Transverse colon (tissue), 4 donors: ENCODE data around the gene PROM1. TPM values are rescaled to one million over a fixed set of nuclear protein-coding genes. Genes with fewer than 3 reads are reported as not detected.

Experiments used
- DNase-seq: peaks from one replicate; pipeline ENCODE4 v3.0.0-alpha.2; 2019
- H3K27ac ChIP-seq, 4 donors: fragments of 200-600 bp; sonication (generic); 2 replicates each; pipeline ENCODE4 v1.5.1; 2016 to 2018; ENCODE audit warnings: inconsistent platforms in 4 of 4
- H3K27me3 ChIP-seq: fragments of 200-600 bp; sonication (generic); 2 replicates; pipeline ENCODE4 v1.5.1; 2017; ENCODE audit warnings: inconsistent platforms
- H3K36me3 ChIP-seq, 4 donors: fragments of 200-600 bp; sonication (generic); 2 replicates each; pipeline ENCODE4 v1.5.1; 2017 to 2019; ENCODE audit warnings: inconsistent platforms in 4 of 4
- H3K4me1 ChIP-seq, 4 donors: fragments of 200-600 bp; sonication (generic); 2 replicates each; pipeline ENCODE4 v1.5.1; 2017 to 2020; ENCODE audit warnings: inconsistent platforms in 4 of 4
- H3K4me3 ChIP-seq, 4 donors: fragments of 200-600 bp; sonication (generic); 1 replicate in 1 of 4; 2 replicates in 3 of 4; pipeline versions ENCODE4 v1.5.1 to v1.6.1; 2017 to 2019; ENCODE audit warnings: inconsistent platforms in 4 of 4
- H3K9me3 ChIP-seq, 2 donors: fragments of 200-600 bp; sonication (generic); 2 replicates each; pipeline ENCODE4 v1.5.1; 2017 to 2019; ENCODE audit warnings: inconsistent platforms in 2 of 2
- CTCF ChIP-seq, 5 experiments: fragments of 200-600 bp in 3 of 5; fragments of 450-650 bp in 2 of 5; sonication (generic) in 3 of 5; IDR thresholded peaks; 1 replicate in 2 of 5; 2 replicates in 3 of 5; pipeline ENCODE4 v1.5.1; 2016 to 2017; ENCODE audit warnings: antibody characterized with exemption in 5 of 5, inconsistent platforms in 3 of 5, mild to moderate bottlenecking in 2 of 5, moderate library complexity in 1 of 5
- EP300 ChIP-seq: sonication (generic); formaldehyde crosslinking; IDR thresholded peaks from one replicate; pipeline ENCODE4 v1.6.1; 2017; ENCODE audit warnings: antibody characterized with exemption, low read depth
- POLR2A ChIP-seq: fragments of 450-650 bp; IDR thresholded peaks from one replicate; pipeline ENCODE4 v1.6.1; 2016; ENCODE audit warnings: antibody characterized with exemption, mild to moderate bottlenecking, moderate library complexity
- POLR2AphosphoS5 ChIP-seq, 3 donors: sonication (generic); formaldehyde crosslinking; IDR thresholded peaks; one replicate each; pipeline ENCODE4 v1.6.1; 2016; ENCODE audit warnings: antibody characterized with exemption in 3 of 3
- WGBS, 2 donors: methylation state at CpG; one replicate each; pipeline ENCODE4 v1.1.5; 2018; ENCODE audit warnings: low coverage in 1 of 2; 5-methylcytosine and 5-hydroxymethylcytosine counted together
- in situ Hi-C, 4 donors: fragments of 200-750 bp; cut with MboI; loops; one replicate each; pipeline versions ENCODE4 v1.15.0 to v1.15.1; 2017; ENCODE audit warnings: low sequenced_read_pairs in 3 of 4, low pct_ligation_motif_present in 1 of 4, low pct_unique_long_range_greater_than_20kb in 1 of 4
- intact Hi-C: fragments of 100-400 bp; cut with DNase I; formaldehyde crosslinking; loops from one replicate; pipeline ENCODE4 v1.15.1; 2023; ENCODE audit warnings: low total_unique reads
- total RNA-seq, 4 donors: library from RNA; depleted of rRNA; stranded (reverse); fragments of >200 nt; gene quantifications; one replicate each; pipeline ENCODE4 v1.1.0, GENCODE V29; 2016

Gene PROM1
- total RNA-seq, 4 donors from 2014 or later = 35.2 to 236 (median 170) TPM

GRCh38 chr4:15948826-15949225 lies 135.0 kb downstream of the PROM1 start:
- Histone ChIP-seq H3K36me3 (no peaks in the 10 kb centered on the region), H3K27ac (no peak overlapping the region), H3K9me3 (no peaks in the 10 kb centered on the region), H3K27me3 (no peaks in the 10 kb centered on the region), H3K4me3 (no peak overlapping the region), H3K4me1 (no peaks in the 10 kb centered on the region)
- DNase-seq = no peak
- no peak for TF ChIP-seq EP300
- no peak for TF ChIP-seq POLR2AphosphoS5 (IDR thresholded peaks at IDR 0.05)
- no peak for TF ChIP-seq CTCF (IDR thresholded peaks at IDR 0.05)
- no peak for TF ChIP-seq POLR2A
- in situ Hi-C loops = no loop called here
- intact Hi-C loops = no loop called here
- 76 to 92% methylated on average over 5 to 9 of the region's 9 CpGs for WGBS, 2 donors

- TF ChIP-seq POLR2A (no peak), EP300 (no peak), CTCF (IDR thresholded peaks at IDR 0.05) (no peak), POLR2AphosphoS5 (IDR thresholded peaks at IDR 0.05) (no peak)
- in situ Hi-C loops = no loop called here
- no peaks in the 10 kb centered on the region for H3K9me3 ChIP-seq
- no peak overlapping the region for H3K27ac ChIP-seq
- H3K36me3 ChIP-seq = no peaks in the 10 kb centered on the region
- no peaks in the 10 kb centered on the region for H3K4me1 ChIP-seq
- H3K27me3 ChIP-seq = no peaks in the 10 kb centered on the region
- intact Hi-C loops = no loop called here
- 68 to 92% methylated on average over 5 to 8 of the region's 8 CpGs for WGBS, 2 donors
- no peak overlapping the region for H3K4me3 ChIP-seq
- DNase-seq = no peak
Measured at GRCh38 chr4:15947684-15948083, 136.1 kb downstream of the PROM1 start.

- Histone ChIP-seq H3K27me3 (no peaks in the 10 kb centered on the region), H3K4me1 (no peaks in the 10 kb centered on the region), H3K4me3 (no peak overlapping the region), H3K36me3 (no peaks in the 10 kb centered on the region), H3K9me3 (no peaks in the 10 kb centered on the region), H3K27ac (no peak overlapping the region)
- in situ Hi-C loops (no loop called here), intact Hi-C loops (no loop called here)
- no peak for DNase-seq
- 60 to 80% methylated on average over 1 of the region's 1 CpG for WGBS, 2 donors
- TF ChIP-seq POLR2AphosphoS5 (IDR thresholded peaks at IDR 0.05) = no peak
- TF ChIP-seq EP300 = no peak
- no peak for TF ChIP-seq POLR2A
- TF ChIP-seq CTCF (IDR thresholded peaks at IDR 0.05) = no peak
Measured at GRCh38 chr4:15945516-15945915, 138.3 kb downstream of the PROM1 start.

- H3K36me3 ChIP-seq = no peaks in the 10 kb centered on the region
- intact Hi-C loops (no loop called here), in situ Hi-C loops (no loop called here)
- H3K9me3 ChIP-seq = no peaks in the 10 kb centered on the region
- DNase-seq = no peak
- WGBS, 2 donors = 76 to 92% methylated on average over 2 of the region's 2 CpGs
- H3K4me3 ChIP-seq = no peak overlapping the region
- no peaks in the 10 kb centered on the region for H3K27me3 ChIP-seq
- no peak overlapping the region for H3K27ac ChIP-seq
- H3K4me1 ChIP-seq = no peaks in the 10 kb centered on the region
- no peak for TF ChIP-seq EP300
- TF ChIP-seq CTCF (IDR thresholded peaks at IDR 0.05) = no peak
- no peak for TF ChIP-seq POLR2AphosphoS5 (IDR thresholded peaks at IDR 0.05)
- TF ChIP-seq POLR2A = no peak
Measured at GRCh38 chr4:15944895-15945294, 138.9 kb downstream of the PROM1 start.
